T-helper 2 cell (primary cell): Measurements from ENCODE around the gene TBL1Y.
A peak's percentile ranks its signal among the peaks of the same experiment; 100 is the strongest.

Experiments
- DNase-seq, 5 experiments: peaks; one replicate each; pipeline versions ENCODE4 v3.0.0 to v3.0.0-alpha.2; 2012 to 2022

Gene TBL1Y

DNA sequence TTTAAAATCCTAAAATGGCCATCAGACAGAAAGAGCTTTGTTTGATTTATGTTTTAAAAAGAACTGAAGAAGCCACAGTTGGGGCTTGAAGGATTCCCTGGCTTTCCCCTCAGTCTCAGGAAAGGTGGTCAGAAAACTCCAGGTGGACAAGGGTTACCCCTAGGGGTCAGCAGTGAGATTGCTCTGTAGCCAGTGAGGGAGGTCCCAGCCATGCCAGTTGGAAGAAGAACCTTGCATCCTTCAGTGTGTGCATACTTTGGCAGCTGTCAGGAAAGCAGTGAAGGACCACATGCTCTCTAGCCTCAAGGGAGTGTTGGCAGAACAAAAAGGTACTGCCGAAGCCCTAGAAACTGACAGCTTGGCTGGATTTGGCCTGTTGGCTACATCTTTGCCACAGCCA, 182.3 kb downstream of the TBL1Y start:
- DNase-seq, result no peak

- DNase-seq, result no peak
These were observed 183.9 kb downstream of the TBL1Y start for GRCh38 chrY:7094365-7094764.

DNA sequence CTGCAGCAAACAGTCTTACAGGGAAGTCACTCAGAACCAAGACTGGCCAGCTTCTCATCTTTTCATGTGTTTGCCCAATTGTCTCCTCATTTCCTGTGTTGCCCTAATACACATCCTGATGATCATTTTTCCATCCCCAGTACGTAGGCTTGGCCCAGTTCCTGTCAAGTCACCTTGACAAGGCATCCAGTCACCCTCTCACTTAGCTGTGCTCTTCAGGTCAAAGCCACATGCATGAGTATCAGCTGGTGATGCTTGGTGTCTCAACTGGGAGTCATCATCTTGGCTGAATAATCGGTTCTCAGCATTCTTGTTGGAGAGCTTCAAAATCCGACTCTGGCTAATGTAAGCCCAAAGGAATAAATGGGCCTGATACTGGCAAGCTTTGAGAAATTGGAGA, 186.5 kb downstream of the TBL1Y start:
- no peak for DNase-seq

DNA sequence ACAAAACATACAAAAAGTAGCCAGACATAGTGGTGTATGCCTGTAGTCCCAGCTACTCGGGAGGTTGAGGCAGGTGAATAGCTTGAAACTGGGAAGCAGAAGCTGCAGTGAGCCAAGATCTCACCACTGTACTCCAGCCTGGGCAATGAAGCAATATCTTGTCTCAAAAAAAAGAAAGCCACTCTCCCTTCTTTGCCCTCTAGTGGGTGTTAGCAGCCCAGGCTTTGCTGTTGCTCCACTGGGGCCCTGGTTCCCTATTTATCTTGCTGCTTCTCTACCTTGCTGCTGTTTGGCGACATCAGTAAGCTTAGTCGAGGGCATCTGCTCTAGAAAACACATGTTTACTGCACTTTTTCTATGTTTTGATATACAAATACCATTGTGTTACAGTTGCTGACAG, 189.2 kb downstream of the TBL1Y start:
- DNase-seq, result peak in 1 of 5 experiments; percentile 58

DNA sequence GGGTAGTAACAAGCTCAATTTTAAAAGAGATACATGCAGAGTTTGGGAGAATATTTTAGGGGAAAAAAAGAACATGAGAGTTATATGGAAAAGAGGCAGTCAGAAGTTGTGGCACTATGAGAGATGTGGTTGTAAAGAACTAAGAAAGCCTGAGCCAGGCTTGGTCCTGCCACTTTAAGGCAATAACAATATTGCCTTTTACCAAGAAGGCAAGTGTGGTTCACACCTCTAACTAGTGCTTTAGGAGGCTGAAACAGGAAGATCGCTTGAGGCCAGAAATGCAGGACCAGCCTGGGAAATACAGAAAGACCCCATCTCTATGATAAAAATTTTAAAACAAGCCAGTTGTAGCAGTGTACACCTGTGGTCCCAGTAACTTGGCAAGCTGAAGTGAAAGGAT, 192.2 kb downstream of the TBL1Y start:
- DNase-seq, result no peak

DNA sequence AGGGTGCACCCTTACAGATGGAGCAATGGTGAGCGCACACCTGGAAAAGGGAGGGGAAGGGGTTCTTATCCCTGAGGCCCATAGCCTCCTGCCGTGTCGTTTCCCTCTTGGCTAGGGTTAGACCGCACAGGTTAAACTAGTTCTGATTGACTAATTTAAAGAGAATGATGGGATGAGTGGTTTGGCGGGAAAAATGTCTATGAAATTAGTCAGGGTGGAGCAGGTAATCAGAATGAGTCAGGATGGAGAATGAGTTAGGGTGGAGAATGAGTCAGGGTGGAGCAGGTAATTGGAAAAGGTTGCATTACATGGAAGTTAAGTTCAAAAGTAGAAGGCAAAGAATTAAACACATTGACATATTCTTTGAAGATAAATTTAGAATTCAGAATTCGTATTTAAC, 196.7 kb downstream of the TBL1Y start:
- no peak for DNase-seq

- DNase-seq, result peak in 1 of 5 experiments; percentile 40
These were observed 199.6 kb downstream of the TBL1Y start for GRCh38 chrY:7110086-7110485.

DNA sequence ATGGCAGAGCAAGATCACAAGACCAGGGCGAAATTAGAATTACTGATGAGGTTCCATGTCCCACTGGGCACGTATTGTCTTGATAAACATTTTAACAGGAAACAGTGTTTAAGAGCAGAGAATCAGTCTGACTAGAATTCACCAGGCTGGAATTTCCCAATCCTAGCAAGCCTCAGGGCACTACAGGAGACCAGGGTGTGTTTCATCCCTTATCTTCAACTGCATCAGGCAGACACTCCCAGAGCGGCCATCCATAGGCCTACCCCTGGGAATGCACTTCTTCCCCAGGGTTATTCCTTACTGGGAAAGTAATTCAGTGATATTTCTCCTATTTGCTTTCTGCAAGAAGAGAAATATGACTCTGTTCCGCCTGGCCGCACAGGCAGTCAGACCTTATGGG, 205.4 kb downstream of the TBL1Y start:
- DNase-seq, result no peak

DNA sequence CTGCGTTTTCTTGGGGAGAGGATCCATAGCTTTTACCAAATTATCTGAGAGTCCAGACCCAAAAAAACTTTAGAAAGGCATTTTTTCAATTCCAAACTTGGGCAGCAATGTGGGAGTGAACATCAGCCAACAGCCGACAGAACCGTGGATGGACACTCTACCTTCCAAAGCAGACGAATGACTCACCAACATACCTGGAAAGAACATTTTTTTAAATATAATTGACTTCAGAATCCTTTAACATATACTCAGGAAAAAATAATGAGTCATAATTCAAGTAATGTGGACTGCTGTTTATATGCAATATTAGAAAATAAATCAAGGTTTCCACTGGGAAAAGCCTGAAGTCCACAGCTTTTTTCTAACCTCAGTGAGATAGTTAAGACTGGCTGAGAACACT, 211.7 kb downstream of the TBL1Y start:
- no peak for DNase-seq

GRCh38 chrY:7125136-7126056, 214.9 kb downstream of the TBL1Y start:
- DNase-seq, result no peak

DNA sequence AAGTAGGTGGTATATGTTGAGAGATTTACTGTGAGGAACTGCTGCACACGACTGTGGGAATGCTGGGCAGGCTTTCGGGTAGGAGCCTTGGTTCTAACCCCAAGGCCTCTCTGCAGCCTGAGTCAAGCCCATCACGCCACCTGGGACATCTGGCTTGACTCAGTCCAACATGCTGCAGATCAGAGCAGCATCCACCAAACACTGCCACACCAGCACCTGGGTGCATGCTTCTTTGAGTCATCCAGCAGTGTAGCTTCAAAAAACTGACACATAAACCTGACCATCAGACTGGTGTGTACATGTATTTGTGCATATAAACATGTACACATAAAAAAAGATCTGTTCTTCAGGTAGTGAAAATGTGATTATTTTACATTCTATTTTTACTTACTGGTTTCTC, 217.7 kb downstream of the TBL1Y start:
- DNase-seq, result no peak
